Ishikawa (cell line): ENCODE measurements around the gene SYNE1.

ENCODE experiments used
- USF1 ChIP-seq: IDR thresholded peaks from 2 replicates; pipeline ENCODE4 v1.6.1; 2012
- YY1 ChIP-seq: IDR thresholded peaks from 2 replicates; pipeline ENCODE4 v1.6.1; 2012; ENCODE audit warnings: low read depth

DNA sequence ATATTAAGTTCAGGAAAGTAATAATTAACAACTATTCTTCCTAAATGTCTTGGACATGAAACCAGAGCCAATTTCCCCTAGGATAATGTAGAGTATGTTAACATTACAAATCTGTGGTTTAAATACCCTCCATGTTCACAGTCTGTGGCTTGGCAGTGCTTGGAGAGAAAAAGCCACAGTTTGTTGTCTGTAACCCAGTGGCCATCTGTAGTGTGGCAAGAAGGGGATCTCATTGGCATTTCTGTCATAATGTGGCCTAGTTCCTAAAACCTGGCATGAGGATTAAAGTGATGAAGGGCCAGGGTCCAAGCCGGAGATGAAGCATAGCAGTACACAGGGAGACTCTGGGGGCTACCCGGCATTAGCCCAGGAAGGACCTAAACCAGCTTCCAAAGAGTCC, 31.2 kb downstream of the SYNE1 start:
- no peak for TF ChIP-seq USF1
- no peak for TF ChIP-seq YY1
